Mesodermal cell (in vitro differentiated cells): ENCODE measurements around the gene ETS1.
A peak's percentile ranks its signal among the peaks of the same experiment; 100 is the strongest.

Experiments
- H3K27ac ChIP-seq: 2 replicates; pipeline ENCODE4 v1.7.0; 2013; ENCODE audit warnings: mild to moderate bottlenecking, low read depth, low read length, moderate library complexity; ENCODE audit not compliant: severe bottlenecking
- H3K36me3 ChIP-seq: 2 replicates; pipeline ENCODE4 v1.7.1; 2013; ENCODE audit warnings: mild to moderate bottlenecking, low read length, moderate library complexity; ENCODE audit not compliant: control insufficient read depth, insufficient read depth
- H3K4me1 ChIP-seq: one replicate; pipeline ENCODE4 v1.7.1; 2013; ENCODE audit warnings: mild to moderate bottlenecking, low read length; ENCODE audit not compliant: insufficient read depth, control insufficient read depth, poor library complexity, severe bottlenecking
- H3K4me3 ChIP-seq: 2 replicates; pipeline ENCODE4 v1.7.0; 2013; ENCODE audit warnings: low read length, control low read depth, mild to moderate bottlenecking; ENCODE audit not compliant: insufficient read depth, poor library complexity, severe bottlenecking; ENCODE audit errors: extremely low read depth
- H3K9me3 ChIP-seq: 2 replicates; pipeline ENCODE4 v1.7.1; 2013; ENCODE audit warnings: mild to moderate bottlenecking, low read length, moderate library complexity; ENCODE audit not compliant: control insufficient read depth
- WGBS, 2 experiments: methylation state at CpG; one replicate each; pipeline ENCODE4 v1.1.5; 2013; ENCODE audit warnings: missing lambda C conversion rate in 2 of 2; ENCODE audit not compliant: insufficient coverage in 2 of 2; 5-methylcytosine and 5-hydroxymethylcytosine counted together

ETS1 gene

DNA sequence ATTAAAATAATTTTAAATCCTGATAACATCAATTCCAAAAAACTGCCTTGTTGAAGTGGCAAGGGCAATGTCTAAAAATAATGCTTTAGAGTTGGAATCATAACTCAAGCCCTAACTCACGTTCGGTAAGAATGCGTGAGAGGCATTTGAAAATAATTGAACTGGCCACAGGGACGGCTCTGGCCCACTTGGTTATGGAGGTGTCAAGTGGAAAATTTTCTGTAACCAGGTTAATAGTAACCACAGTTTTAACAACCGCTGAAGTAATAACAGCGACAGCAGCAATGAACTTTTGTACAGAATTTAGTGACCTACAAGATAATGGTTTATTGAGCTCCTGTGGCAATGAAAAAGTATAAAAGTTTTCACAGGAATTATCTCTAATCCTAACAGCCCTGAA, 79.4 kb downstream of the ETS1 start:
- Histone ChIP-seq H3K27ac (peak overlapping the region; percentile 75), H3K9me3 (no peaks in the 10 kb centered on the region), H3K4me3 (no peak overlapping the region), H3K4me1 (peaks cover 61% of the 10 kb centered on the region), H3K36me3 (peaks cover 75% of the 10 kb centered on the region)
- 95 to 98% methylated on average over 4 of the region's 6 CpGs for WGBS, 2 experiments

GRCh38 chr11:128506999-128507611, 80.3 kb downstream of the ETS1 start:
- no peaks in the 10 kb centered on the region for H3K9me3 ChIP-seq
- H3K36me3 ChIP-seq: peaks cover 74% of the 10 kb centered on the region
- H3K27ac ChIP-seq: peak overlapping the region; percentile 75
- WGBS, 2 experiments: 55 to 80% methylated on average over 5 to 6 of the region's 12 CpGs
- H3K4me1 ChIP-seq: peaks cover 69% of the 10 kb centered on the region
- H3K4me3 ChIP-seq: no peak overlapping the region

DNA sequence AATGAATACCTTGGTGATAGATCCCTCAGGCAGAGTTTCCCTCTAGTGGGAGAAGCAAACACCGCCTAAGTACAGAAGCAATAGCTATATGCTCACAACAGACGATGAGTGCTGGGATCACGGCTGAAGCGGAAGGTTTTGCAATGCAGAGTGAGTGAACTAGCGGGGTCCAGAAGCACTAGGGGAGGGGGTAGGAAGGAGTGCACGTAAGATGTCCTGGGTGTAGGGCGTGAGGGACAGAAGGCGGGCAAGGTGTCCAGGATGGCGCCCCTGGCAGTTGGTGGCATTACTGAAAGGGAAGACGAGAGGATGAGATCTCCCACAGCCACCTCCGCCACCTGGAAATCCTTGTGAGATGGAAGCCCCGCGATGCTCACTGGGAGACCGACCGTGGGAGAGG, 81.0 kb downstream of the ETS1 start:
- peaks cover 76% of the 10 kb centered on the region for H3K4me1 ChIP-seq
- H3K36me3 ChIP-seq: peaks cover 77% of the 10 kb centered on the region
- no peak overlapping the region for H3K4me3 ChIP-seq
- 98 to 99% methylated on average over 10 to 15 of the region's 15 CpGs for WGBS, 2 experiments
- H3K9me3 ChIP-seq: no peaks in the 10 kb centered on the region
- H3K27ac ChIP-seq: peak overlapping the region; percentile 75

DNA sequence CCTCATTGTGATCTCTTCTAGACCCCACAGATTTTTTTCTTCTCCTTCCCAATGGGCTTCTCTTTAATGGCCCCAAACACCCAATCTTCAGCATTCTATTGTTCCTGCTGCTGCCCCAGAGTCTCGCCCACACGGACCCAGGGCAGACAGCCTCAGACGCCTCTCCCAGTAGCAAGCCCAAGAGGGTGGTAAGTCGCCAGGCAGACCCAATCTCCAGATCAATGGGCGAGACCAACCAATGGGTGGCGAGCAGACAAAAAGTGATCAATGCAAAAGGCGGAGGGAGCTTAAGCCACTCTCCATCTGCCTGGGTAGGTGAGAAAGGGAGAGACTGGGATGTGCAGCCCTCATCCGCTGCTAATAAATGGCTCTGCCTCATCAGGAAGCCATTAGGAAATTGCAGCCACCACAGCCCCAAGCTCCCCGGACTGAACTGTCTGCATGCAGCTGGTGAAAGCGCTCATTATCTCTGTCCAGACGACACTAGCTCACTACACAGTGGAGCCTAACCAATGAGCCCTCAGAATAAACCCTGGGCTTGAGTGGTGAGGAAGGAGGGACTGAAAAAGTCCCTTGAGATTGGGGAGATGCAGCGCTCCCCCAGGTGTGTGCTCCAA, 81.8 kb downstream of the ETS1 start:
- H3K27ac ChIP-seq: no peak overlapping the region
- H3K36me3 ChIP-seq: peaks cover 77% of the 10 kb centered on the region
- H3K4me3 ChIP-seq: no peak overlapping the region
- H3K4me1 ChIP-seq: peaks cover 84% of the 10 kb centered on the region
- WGBS, 2 experiments: 93 to 95% methylated on average over 9 to 10 of the region's 12 CpGs
- no peaks in the 10 kb centered on the region for H3K9me3 ChIP-seq

DNA sequence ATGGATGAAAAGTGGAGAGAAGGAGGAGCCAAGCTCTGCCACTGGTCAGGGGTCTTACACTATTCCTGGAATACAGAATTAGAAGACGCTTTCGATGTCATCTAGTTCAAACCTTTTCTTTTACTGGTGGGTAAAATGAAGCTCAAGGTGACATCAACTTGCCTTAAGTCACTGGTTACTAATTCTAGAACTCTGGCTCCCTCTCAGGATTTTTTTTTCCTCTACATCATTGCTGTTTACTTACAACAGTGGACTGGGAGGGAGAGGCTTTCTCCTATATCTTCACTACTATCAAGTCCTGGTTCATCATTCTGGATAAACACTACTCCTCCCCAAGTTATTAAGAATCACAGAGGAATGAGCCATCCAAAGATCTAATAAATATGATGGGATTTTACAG, 82.9 kb downstream of the ETS1 start:
- no peak overlapping the region for H3K4me3 ChIP-seq
- 100% methylated on average over 2 of the region's 2 CpGs for WGBS, 2 experiments
- no peaks in the 10 kb centered on the region for H3K9me3 ChIP-seq
- H3K36me3 ChIP-seq: peaks cover 78% of the 10 kb centered on the region
- H3K27ac ChIP-seq: no peak overlapping the region
- H3K4me1 ChIP-seq: peaks cover 94% of the 10 kb centered on the region

GRCh38 chr11:128503245-128503991, 83.9 kb downstream of the ETS1 start:
- H3K4me1 ChIP-seq: peaks cover 96% of the 10 kb centered on the region
- H3K27ac ChIP-seq: peak overlapping the region; percentile 30
- H3K9me3 ChIP-seq: no peaks in the 10 kb centered on the region
- no peak overlapping the region for H3K4me3 ChIP-seq
- H3K36me3 ChIP-seq: peaks cover 69% of the 10 kb centered on the region
- 92 to 97% methylated on average over 5 of the region's 8 CpGs for WGBS, 2 experiments

GRCh38 chr11:128502726-128503125, 84.6 kb downstream of the ETS1 start:
- peak overlapping the region; percentile 36 for H3K27ac ChIP-seq
- H3K4me1 ChIP-seq: peaks cover 96% of the 10 kb centered on the region

GRCh38 chr11:128501632-128502549, 85.5 kb downstream of the ETS1 start:
- Histone ChIP-seq H3K27ac (peak overlapping the region; percentile 36), H3K4me1 (peaks cover 93% of the 10 kb centered on the region), H3K4me3 (no peak overlapping the region)

More at GRCh38 chr11:128502726-128503125, 84.6 kb downstream of the ETS1 start:
- WGBS, 2 experiments: 95 to 100% methylated on average over 2 to 4 of the region's 4 CpGs
- H3K36me3 ChIP-seq: peaks cover 67% of the 10 kb centered on the region
- H3K9me3 ChIP-seq: no peaks in the 10 kb centered on the region
- H3K4me3 ChIP-seq: no peak overlapping the region

GRCh38 chr11:128501008-128501407, 86.3 kb downstream of the ETS1 start:
- WGBS, 2 experiments: 90 to 96% methylated on average over 2 to 4 of the region's 4 CpGs

More at GRCh38 chr11:128501632-128502549, 85.5 kb downstream of the ETS1 start:
- H3K36me3 ChIP-seq: peaks cover 64% of the 10 kb centered on the region
- 96 to 100% methylated on average over 3 to 4 of the region's 5 CpGs for WGBS, 2 experiments
- H3K9me3 ChIP-seq: no peaks in the 10 kb centered on the region

GRCh38 chr11:128500493-128500892, 86.9 kb downstream of the ETS1 start:
- Histone ChIP-seq H3K4me3 (no peak overlapping the region), H3K9me3 (no peaks in the 10 kb centered on the region), H3K36me3 (peaks cover 50% of the 10 kb centered on the region), H3K27ac (peak overlapping the region; percentile 30), H3K4me1 (peaks cover 94% of the 10 kb centered on the region)
- 100% methylated on average over 2 of the region's 5 CpGs; no CpG with 5 or more reads in 1 of the 2 experiments for WGBS, 2 experiments

More at GRCh38 chr11:128501008-128501407, 86.3 kb downstream of the ETS1 start:
- H3K4me3 ChIP-seq: no peak overlapping the region
- peaks cover 95% of the 10 kb centered on the region for H3K4me1 ChIP-seq
- no peaks in the 10 kb centered on the region for H3K9me3 ChIP-seq
- no peak overlapping the region for H3K27ac ChIP-seq
- H3K36me3 ChIP-seq: peaks cover 55% of the 10 kb centered on the region
